Osteoblast (primary cell): ENCODE measurements around the gene UST. TPM values are rescaled to one million over a fixed set of nuclear protein-coding genes. Genes with fewer than 3 reads are reported as not detected.

Source experiments
- DNase-seq: peaks from one replicate; pipeline ENCODE4 v3.0.0; 2011; ENCODE audit warnings: low spot score, mixed read lengths; ENCODE audit not compliant: insufficient read length; ENCODE audit errors: missing footprints
- H2AFZ ChIP-seq: 2 replicates; pipeline ENCODE4 v1.6.0; 2011; ENCODE audit warnings: mild to moderate bottlenecking, low read length
- H3K27ac ChIP-seq: 2 replicates; pipeline ENCODE4 v1.5.1; 2011; ENCODE audit warnings: mild to moderate bottlenecking, low read depth, low read length, moderate library complexity
- H3K27me3 ChIP-seq: 2 replicates; pipeline ENCODE4 v1.6.0; 2012; ENCODE audit warnings: mild to moderate bottlenecking, control low read depth, inconsistent platforms, low read length, moderate library complexity; ENCODE audit not compliant: insufficient read depth
- H3K36me3 ChIP-seq: 2 replicates; pipeline ENCODE4 v1.5.1; 2011; ENCODE audit warnings: mild to moderate bottlenecking, low read length, control low read depth, moderate library complexity; ENCODE audit not compliant: insufficient read depth
- H3K4me1 ChIP-seq: 2 replicates; pipeline ENCODE4 v1.5.1; 2011; ENCODE audit warnings: mild to moderate bottlenecking, low read length, control low read depth, moderate library complexity; ENCODE audit not compliant: insufficient read depth
- H3K4me2 ChIP-seq: 2 replicates; pipeline ENCODE4 v1.6.0; 2011; ENCODE audit warnings: mild to moderate bottlenecking, low read length; ENCODE audit not compliant: insufficient read depth
- H3K4me3 ChIP-seq: fragments of 200-600 bp; sonication (generic); 3 replicates; pipeline ENCODE4 v1.5.1; 2012; ENCODE audit warnings: mild to moderate bottlenecking, low read length, inconsistent platforms; ENCODE audit not compliant: insufficient read depth
- H3K79me2 ChIP-seq: 2 replicates; pipeline ENCODE4 v1.6.0; 2012; ENCODE audit warnings: mild to moderate bottlenecking, low read length, control low read depth, inconsistent platforms; ENCODE audit not compliant: insufficient read depth
- H3K9me3 ChIP-seq: 2 replicates; pipeline ENCODE4 v1.5.1; 2011; ENCODE audit warnings: low read depth, low read length, control low read depth
- H4K20me1 ChIP-seq: 2 replicates; pipeline ENCODE4 v1.6.0; 2012; ENCODE audit warnings: mild to moderate bottlenecking, low read length, control low read depth; ENCODE audit not compliant: insufficient read depth
- total RNA-seq: library from RNA; depleted of rRNA; stranded (reverse); fragments of >200 nt; gene quantifications from 2 replicates; pipeline ENCODE4 v1.2.3, GENCODE V29; 2012
- TF ChIP-seq, protein P1 (sequence below): IDR thresholded peaks from 2 replicates; pipeline ENCODE4 v1.5.1; 2011; ENCODE audit warnings: mild to moderate bottlenecking, low read depth, low read length, moderate library complexity; ENCODE audit errors: extremely low read depth

UST gene
- total RNA-seq, 1 donor = 18.1 TPM

DNA sequence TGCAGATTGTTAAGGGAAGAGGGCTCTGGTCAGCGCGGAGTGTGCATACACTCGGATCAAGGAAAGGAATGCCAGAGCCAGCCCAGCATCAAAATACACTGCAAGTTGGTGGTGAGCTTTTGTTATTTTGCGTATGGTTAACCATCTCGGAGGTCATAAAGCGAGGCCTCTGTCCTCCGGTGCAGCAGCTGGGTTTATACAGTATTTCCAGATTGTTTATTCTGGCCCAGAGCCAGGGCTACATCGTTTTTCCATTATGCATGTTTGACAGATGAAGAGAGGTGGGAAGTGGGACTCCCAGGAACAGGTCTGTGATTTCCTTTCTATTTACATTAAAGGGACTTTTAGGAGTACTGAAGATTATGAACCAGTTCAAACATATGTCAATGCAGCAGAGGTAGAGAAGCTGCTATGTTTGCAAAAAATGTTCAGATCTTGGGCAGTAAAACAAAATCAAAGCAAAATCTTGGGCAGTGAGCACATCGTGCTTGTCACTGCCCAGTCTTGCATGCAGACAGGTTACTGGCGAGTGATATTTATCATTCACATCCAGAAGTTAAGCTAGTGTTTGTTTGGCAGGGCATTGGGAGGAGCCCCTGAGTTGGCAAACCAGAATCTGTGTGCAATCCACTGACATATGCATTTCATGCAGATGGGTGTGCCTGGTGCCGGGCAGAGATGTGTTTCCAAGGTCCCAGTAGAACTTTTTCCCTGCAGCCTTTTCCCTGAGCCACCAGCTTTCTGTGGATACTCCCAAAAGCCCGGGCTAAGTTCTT, 314.3 kb downstream of the UST start:
- Histone ChIP-seq H4K20me1 (no peaks in the 10 kb centered on the region), H2AFZ (no peak overlapping the region), H3K4me2 (peak overlapping the region; percentile 36), H3K36me3 (no peaks in the 10 kb centered on the region), H3K27me3 (no peaks in the 10 kb centered on the region), H3K9me3 (no peaks in the 10 kb centered on the region), H3K79me2 (no peaks in the 10 kb centered on the region), H3K4me1 (peaks cover 30% of the 10 kb centered on the region), H3K4me3 (no peak overlapping the region), H3K27ac (no peak overlapping the region)
- DNase-seq = no peak
- TF ChIP-seq, protein P1, sequence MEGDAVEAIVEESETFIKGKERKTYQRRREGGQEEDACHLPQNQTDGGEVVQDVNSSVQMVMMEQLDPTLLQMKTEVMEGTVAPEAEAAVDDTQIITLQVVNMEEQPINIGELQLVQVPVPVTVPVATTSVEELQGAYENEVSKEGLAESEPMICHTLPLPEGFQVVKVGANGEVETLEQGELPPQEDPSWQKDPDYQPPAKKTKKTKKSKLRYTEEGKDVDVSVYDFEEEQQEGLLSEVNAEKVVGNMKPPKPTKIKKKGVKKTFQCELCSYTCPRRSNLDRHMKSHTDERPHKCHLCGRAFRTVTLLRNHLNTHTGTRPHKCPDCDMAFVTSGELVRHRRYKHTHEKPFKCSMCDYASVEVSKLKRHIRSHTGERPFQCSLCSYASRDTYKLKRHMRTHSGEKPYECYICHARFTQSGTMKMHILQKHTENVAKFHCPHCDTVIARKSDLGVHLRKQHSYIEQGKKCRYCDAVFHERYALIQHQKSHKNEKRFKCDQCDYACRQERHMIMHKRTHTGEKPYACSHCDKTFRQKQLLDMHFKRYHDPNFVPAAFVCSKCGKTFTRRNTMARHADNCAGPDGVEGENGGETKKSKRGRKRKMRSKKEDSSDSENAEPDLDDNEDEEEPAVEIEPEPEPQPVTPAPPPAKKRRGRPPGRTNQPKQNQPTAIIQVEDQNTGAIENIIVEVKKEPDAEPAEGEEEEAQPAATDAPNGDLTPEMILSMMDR = no peak

DNA sequence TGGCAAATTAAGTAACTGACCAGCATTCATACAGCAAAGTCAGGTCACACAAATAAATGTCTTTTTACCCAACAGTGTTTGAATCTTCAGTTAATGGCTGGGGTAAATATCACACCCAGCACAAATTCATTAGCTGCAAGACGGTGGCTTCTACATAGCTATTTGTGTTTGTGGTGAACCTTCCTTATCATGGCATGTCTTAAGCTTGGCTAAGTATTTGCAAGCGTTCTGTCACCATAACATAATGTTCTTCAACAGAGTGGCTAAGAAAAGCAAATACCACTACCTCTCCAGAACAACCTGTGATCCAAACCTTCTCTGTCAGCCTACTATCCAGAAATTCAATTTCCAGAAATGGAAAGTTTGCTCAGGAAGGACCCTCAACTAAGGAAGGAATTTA, 315.1 kb downstream of the UST start:
- peaks cover 30% of the 10 kb centered on the region for H3K4me1 ChIP-seq
- no peak overlapping the region for H3K4me3 ChIP-seq
- no peaks in the 10 kb centered on the region for H3K36me3 ChIP-seq
- no peak overlapping the region for H3K27ac ChIP-seq
- H4K20me1 ChIP-seq = no peaks in the 10 kb centered on the region
- TF ChIP-seq, protein P1 = no peak
- H3K9me3 ChIP-seq = no peaks in the 10 kb centered on the region
- no peak overlapping the region for H3K4me2 ChIP-seq
- no peak for DNase-seq
- H2AFZ ChIP-seq = no peak overlapping the region
- no peaks in the 10 kb centered on the region for H3K27me3 ChIP-seq
- H3K79me2 ChIP-seq = no peaks in the 10 kb centered on the region

DNA sequence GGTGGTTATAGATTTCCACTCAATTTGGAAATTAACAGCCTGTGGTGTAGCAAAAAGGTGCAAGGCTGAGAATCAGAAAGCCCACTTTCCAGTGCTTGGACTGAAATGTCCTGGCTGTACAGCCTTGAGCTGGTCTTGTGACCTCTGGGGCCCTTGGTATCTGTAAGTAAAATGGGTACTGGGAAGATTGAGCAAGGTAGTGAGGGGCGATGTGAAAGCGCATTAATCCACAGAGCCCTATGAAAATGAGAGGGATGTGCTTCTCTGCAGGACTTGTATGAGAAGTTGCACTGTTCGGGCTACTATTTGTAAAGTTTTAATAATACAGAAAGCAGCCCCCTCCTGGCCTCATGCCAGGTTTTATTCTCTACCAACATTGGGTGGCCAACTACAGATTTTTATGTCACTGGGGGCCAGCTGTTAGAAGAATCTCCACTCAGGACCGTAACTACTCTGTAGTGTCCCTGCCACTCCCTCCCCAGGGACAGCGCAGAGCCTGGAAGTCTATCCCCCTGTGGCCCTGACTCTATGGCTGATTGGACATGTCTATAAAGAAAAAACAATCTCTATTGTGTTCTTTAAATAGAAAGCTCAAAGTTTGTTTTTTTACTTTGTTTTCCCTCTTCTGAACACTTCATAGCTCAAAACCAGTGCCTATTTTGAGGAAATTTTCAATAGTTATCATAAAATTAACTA, 316.0 kb downstream of the UST start:
- TF ChIP-seq, protein P1 = no peak
- Histone ChIP-seq H3K27me3 (no peaks in the 10 kb centered on the region), H3K4me3 (no peak overlapping the region), H4K20me1 (no peaks in the 10 kb centered on the region), H3K27ac (no peak overlapping the region), H2AFZ (no peak overlapping the region), H3K9me3 (no peaks in the 10 kb centered on the region), H3K79me2 (no peaks in the 10 kb centered on the region), H3K4me2 (no peak overlapping the region), H3K4me1 (peaks cover 30% of the 10 kb centered on the region), H3K36me3 (no peaks in the 10 kb centered on the region)
- DNase-seq = no peak

DNA sequence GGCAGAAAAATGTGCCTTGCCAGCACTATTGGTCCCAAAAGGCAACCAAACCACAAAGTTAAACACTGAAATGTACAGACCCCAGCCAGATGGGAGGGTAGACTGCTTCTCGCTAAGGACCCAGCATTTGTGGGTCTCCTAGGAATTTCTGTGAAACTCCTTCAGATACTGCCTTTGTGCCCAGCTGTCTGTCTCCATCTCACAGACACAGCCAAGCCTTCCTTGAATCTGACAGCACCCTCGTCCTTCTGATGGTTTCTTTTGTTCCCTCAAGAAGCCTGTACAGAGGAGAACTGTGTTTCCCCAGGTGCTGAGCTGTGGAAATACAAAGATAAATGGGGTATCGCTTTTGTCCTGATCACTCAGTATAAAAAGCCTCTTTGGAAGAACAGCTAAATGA, 316.6 kb downstream of the UST start:
- no peak overlapping the region for H2AFZ ChIP-seq
- H3K27ac ChIP-seq = no peak overlapping the region
- H3K27me3 ChIP-seq = no peaks in the 10 kb centered on the region
- H3K9me3 ChIP-seq = no peaks in the 10 kb centered on the region
- no peaks in the 10 kb centered on the region for H3K79me2 ChIP-seq
- H3K4me3 ChIP-seq = no peak overlapping the region
- no peaks in the 10 kb centered on the region for H3K36me3 ChIP-seq
- no peak for DNase-seq
- no peaks in the 10 kb centered on the region for H4K20me1 ChIP-seq
- TF ChIP-seq, protein P1 = no peak
- peaks cover 30% of the 10 kb centered on the region for H3K4me1 ChIP-seq
- no peak overlapping the region for H3K4me2 ChIP-seq
